Activated B cell treated with CpG ODN at 0.5 μM for 24 hours (primary cell): ENCODE results near the gene ADISSP. TPM values are rescaled to one million over a fixed set of nuclear protein-coding genes. Genes with fewer than 3 reads are reported as not detected.
A peak's percentile ranks its signal among the peaks of the same experiment; 100 is the strongest.

ENCODE experiments used
- ATAC-seq: fragments of 200-7000 bp; cut with Tn5 transposase; one replicate; pipeline ENCODE4 v1.10.0; 2021; ENCODE audit warnings: low read depth, mild to moderate bottlenecking, moderate library complexity
- CTCF ChIA-PET: fragments of 350-600 bp; sonication (Branson Sonifier 250); formaldehyde crosslinking; loops from one replicate; lab custom pipeline; 2021; ENCODE audit warnings: antibody characterized with exemption; lab: Charles Lee
- POLR2A ChIA-PET: fragments of 350-600 bp; sonication (Branson Sonifier 250); formaldehyde crosslinking; loops from one replicate; lab custom pipeline; 2021; ENCODE audit warnings: antibody characterized with exemption; lab: Charles Lee
- DNase-seq: peaks from one replicate; pipeline ENCODE4 v3.0.0; 2022
- H3K27ac Mint-ChIP-seq: one replicate; pipeline ENCODE4 v1.8.0; 2020; ENCODE audit warnings: mixed read lengths
- H3K27me3 Mint-ChIP-seq: one replicate; pipeline ENCODE4 v1.8.0; 2021; ENCODE audit warnings: mixed read lengths
- H3K36me3 Mint-ChIP-seq: one replicate; pipeline ENCODE4 v1.8.0; 2021; ENCODE audit warnings: low read depth, mixed read lengths
- H3K4me1 Mint-ChIP-seq: one replicate; pipeline ENCODE4 v1.8.0; 2021; ENCODE audit warnings: mixed read lengths
- H3K4me3 Mint-ChIP-seq: one replicate; pipeline ENCODE4 v1.8.0; 2020; ENCODE audit warnings: mild to moderate bottlenecking, mixed read lengths
- H3K9me3 Mint-ChIP-seq: one replicate; pipeline ENCODE4 v1.8.0; 2020; ENCODE audit warnings: mixed read lengths
- intact Hi-C: fragments of 100-400 bp; cut with micrococcal nuclease; formaldehyde crosslinking; loops from one replicate; pipeline ENCODE4 v1.15.1; 2024
- total RNA-seq: library from RNA; stranded (reverse); gene quantifications from 2 replicates; pipeline ENCODE4 v1.2.3, GENCODE V29; 2022
- TF ChIP-seq, protein P1 (sequence below): fragments of 200-600 bp; IDR thresholded peaks from one replicate; pipeline ENCODE4 v1.8.0; 2022; ENCODE audit warnings: antibody characterized with exemption, mild to moderate bottlenecking

ADISSP gene
- total RNA-seq, 1 donor from 2014 or later: 29.9 TPM

DNA sequence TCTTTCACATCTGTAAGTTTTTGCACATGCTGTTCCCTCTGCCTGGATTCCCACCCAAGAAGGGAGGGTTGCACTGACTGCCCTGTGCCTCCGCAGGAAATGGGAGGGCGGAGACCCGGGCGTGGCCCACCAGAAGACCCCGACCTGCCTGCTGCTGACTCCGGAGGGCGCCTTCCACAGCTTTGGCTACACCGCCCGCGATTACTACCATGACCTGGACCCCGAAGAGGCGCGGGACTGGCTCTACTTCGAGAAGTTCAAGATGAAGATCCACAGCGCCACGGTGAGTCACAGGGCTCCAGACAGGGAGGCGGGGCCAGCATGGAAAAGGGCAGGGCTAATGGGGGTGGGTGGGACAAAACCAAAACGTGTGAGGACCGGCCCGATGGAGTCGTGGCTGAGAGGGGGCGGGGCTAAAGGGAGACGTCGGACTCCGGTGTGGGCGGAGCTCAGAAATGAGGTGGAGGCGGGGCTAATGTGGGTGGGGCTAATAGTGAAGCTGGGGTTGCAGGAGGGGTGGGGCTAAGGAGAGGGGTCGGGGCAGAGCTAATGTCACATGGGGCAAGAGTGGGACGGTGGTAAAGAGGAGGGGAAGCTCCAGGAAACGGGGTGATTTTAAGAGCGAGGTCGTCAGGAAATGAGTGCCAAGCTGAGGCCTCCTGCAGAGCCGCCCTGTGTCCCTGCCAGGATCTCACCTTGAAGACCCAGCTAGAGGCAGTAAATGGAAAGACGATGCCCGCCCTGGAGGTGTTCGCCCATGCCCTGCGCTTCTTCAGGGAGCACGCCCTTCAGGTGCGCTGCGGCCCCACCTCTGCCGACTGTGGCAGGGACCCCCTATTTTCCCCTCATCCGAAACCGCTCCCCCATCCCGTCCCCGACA lies 22.5 kb downstream of the ADISSP start:
- no peak overlapping the region for H3K27ac Mint-ChIP-seq
- TF ChIP-seq, protein P1, sequence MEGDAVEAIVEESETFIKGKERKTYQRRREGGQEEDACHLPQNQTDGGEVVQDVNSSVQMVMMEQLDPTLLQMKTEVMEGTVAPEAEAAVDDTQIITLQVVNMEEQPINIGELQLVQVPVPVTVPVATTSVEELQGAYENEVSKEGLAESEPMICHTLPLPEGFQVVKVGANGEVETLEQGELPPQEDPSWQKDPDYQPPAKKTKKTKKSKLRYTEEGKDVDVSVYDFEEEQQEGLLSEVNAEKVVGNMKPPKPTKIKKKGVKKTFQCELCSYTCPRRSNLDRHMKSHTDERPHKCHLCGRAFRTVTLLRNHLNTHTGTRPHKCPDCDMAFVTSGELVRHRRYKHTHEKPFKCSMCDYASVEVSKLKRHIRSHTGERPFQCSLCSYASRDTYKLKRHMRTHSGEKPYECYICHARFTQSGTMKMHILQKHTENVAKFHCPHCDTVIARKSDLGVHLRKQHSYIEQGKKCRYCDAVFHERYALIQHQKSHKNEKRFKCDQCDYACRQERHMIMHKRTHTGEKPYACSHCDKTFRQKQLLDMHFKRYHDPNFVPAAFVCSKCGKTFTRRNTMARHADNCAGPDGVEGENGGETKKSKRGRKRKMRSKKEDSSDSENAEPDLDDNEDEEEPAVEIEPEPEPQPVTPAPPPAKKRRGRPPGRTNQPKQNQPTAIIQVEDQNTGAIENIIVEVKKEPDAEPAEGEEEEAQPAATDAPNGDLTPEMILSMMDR: no peak
- intact Hi-C loops: no loop called here
- H3K4me1 Mint-ChIP-seq: peaks cover 11% of the 10 kb centered on the region
- ChIA-PET CTCF (interaction anchor here (1.2 kb wide), 1 partner anchor 23 kb away, joined by 3 read pairs; the partner anchor contains the start of gene ADISSP), POLR2A (interaction anchor here (0.6 to 1.2 kb wide), 3 partner anchors 22 to 293 kb away, joined by 3 to 5 read pairs (median 3); partner anchors contain the start of gene ADISSP)
- no peaks in the 10 kb centered on the region for H3K9me3 Mint-ChIP-seq
- H3K36me3 Mint-ChIP-seq: no peaks in the 10 kb centered on the region
- DNase-seq: peak; percentile 42
- peaks cover 18% of the 10 kb centered on the region for H3K27me3 Mint-ChIP-seq
- peak; percentile 84 for ATAC-seq
- peak overlapping the region; percentile 64 for H3K4me3 Mint-ChIP-seq

DNA sequence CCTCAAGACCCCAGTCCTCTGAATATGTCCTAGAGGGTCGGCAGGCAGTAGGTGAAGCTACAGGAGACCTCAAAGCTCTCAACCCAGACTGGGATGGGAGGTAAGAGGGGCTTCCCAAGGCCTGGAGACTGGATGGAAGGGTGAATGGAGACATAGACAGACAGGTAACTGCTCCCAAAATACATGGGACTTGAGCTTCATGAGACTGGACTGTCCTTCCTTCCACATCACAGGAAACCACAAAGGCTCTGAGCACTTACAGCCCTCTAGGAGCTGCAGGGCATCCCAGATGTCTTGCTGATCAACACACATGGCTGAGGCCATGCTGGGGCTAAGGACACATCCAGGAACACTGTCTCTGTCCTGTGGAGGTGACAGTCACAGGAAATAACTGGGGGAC lies 23.5 kb downstream of the ADISSP start:
- Mint-ChIP-seq H3K27ac (no peak overlapping the region), H3K4me3 (no peak overlapping the region), H3K4me1 (peaks cover 11% of the 10 kb centered on the region), H3K9me3 (no peaks in the 10 kb centered on the region), H3K27me3 (peaks cover 18% of the 10 kb centered on the region), H3K36me3 (no peaks in the 10 kb centered on the region)
- ChIA-PET POLR2A (no interaction called here), CTCF (no interaction called here)
- TF ChIP-seq, protein P1: no peak
- intact Hi-C loops: no loop called here
- no peak for ATAC-seq
- no peak for DNase-seq

DNA sequence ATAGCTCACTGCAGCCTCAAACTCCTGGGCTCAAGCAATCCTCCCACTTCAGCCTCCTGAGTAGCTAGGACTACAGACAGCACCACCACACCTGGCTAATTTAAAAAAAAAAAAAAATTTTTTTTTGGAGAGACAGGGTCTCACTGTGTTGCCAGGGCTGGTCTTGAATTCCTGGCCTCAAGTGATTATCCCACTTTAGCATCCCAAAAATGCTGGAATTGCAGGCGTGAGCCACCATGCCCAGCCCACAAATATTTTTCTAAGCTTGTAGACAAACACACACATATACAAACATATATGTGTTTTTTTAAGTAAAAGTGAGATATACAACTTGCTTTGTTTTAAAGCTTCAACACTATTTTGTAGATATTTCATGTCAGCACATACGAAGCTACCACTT lies 24.3 kb downstream of the ADISSP start:
- POLR2A ChIA-PET: no interaction called here
- DNase-seq: no peak
- peaks cover 11% of the 10 kb centered on the region for H3K4me1 Mint-ChIP-seq
- CTCF ChIA-PET: no interaction called here
- H3K27ac Mint-ChIP-seq: no peak overlapping the region
- TF ChIP-seq, protein P1: no peak
- peaks cover 18% of the 10 kb centered on the region for H3K27me3 Mint-ChIP-seq
- H3K9me3 Mint-ChIP-seq: no peaks in the 10 kb centered on the region
- intact Hi-C loops: no loop called here
- H3K36me3 Mint-ChIP-seq: no peaks in the 10 kb centered on the region
- no peak for ATAC-seq
- H3K4me3 Mint-ChIP-seq: no peak overlapping the region

DNA sequence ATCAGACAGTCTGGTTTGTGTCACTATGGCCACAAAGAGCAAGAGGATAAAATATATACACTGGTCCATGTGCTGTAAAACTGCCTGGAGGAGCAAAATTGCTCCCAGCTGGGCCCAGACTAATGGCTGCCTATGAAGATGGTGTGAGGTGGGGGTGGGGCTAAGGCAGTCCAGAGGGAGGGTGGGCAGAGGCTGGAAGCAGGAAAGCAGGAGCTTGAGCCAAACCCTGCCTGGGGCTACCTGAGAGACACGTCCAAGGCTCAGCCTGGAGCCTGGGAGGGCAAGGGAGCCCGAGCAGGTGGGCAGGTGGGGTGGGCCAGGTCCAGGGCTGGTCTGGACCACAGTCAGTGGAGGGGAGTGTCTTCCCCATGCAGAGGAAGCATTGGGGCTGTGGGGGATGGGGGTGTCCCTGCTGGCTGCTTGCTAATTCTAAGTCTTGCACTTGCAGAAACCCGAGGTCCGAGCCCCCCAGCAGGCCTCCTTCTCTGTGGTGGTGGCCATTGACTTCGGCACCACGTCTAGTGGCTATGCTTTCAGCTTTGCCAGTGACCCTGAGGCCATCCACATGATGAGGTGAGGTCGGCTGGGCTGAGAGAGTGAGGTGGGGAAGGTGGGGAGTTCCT lies 25.6 kb downstream of the ADISSP start:
- H3K27ac Mint-ChIP-seq: no peak overlapping the region
- CTCF ChIA-PET: interaction anchor here (0.6 kb wide), 1 partner anchor 56 kb away, joined by 3 read pairs; no protein-coding TSS in a partner anchor
- H3K27me3 Mint-ChIP-seq: peaks cover 18% of the 10 kb centered on the region
- H3K9me3 Mint-ChIP-seq: no peaks in the 10 kb centered on the region
- H3K4me1 Mint-ChIP-seq: peaks cover 11% of the 10 kb centered on the region
- DNase-seq (no peak), ATAC-seq (no peak)
- H3K4me3 Mint-ChIP-seq: no peak overlapping the region
- POLR2A ChIA-PET: no interaction called here
- no peaks in the 10 kb centered on the region for H3K36me3 Mint-ChIP-seq
- TF ChIP-seq, protein P1: no peak
- intact Hi-C loops: no loop called here
